HCT116 (cell line): Measurements from ENCODE around the gene KLF4. TPM values are rescaled to one million over a fixed set of nuclear protein-coding genes. Genes with fewer than 3 reads are reported as not detected.

Experiments used
- ATAC-seq: fragments of 200-7000 bp; cut with Tn5 transposase; 2 replicates; pipeline ENCODE4 v1.9.1; 2020; ENCODE audit warnings: mild to moderate bottlenecking, moderate library complexity
- BruUV-seq: library from RNA; stranded (reverse); fragments of 400-500 nt; replicated peaks from 2 replicates; lab custom pipeline; 2021; lab: Mats Ljungman, UMichigan
- CTCF ChIA-PET: fragments of 300-600 bp; sonication (Branson Sonifier 250); formaldehyde crosslinking; loops from one replicate; lab custom pipeline; 2021; ENCODE audit warnings: antibody characterized with exemption; lab: Charles Lee
- POLR2A ChIA-PET: fragments of 300-600, 350-600 bp; sonication (Branson Sonifier 250); formaldehyde crosslinking; loops from one replicate; lab custom pipeline; 2021; ENCODE audit warnings: antibody characterized with exemption; lab: Charles Lee
- RAD21 ChIA-PET, 2 experiments: fragments of 300-600 bp; sonication (Branson Sonifier 250); formaldehyde crosslinking; loops; one replicate each; lab custom pipeline; 2023; ENCODE audit warnings: low total read pairs in 2 of 2; ENCODE audit not compliant: uncharacterized antibody in 2 of 2, unreplicated experiment in 2 of 2, low non-redundant PET in 1 of 2; lab: Charles Lee
- DNase-seq: peaks from one replicate; pipeline ENCODE4 v3.0.0-alpha.2; 2010; ENCODE audit warnings: low read depth, low spot score
- H2AFZ ChIP-seq: fragments of 200-600 bp; shearing (Covaris generic), sonication (generic); 2 replicates; pipeline ENCODE4 v1.6.1; 2017; ENCODE audit warnings: low read depth, mixed run types, mixed read lengths, antibody characterized with exemption, low read length; ENCODE audit not compliant: poor library complexity, severe bottlenecking
- H3K27ac ChIP-seq: 2 replicates; pipeline ENCODE4 v1.5.1; 2012; ENCODE audit warnings: low read depth, low read length
- H3K27me3 ChIP-seq: fragments of 200-600 bp; sonication (generic); 2 replicates; pipeline ENCODE4 v1.6.1; 2016; ENCODE audit warnings: mixed run types, low read length, mixed read lengths; ENCODE audit not compliant: insufficient read depth
- H3K36me3 ChIP-seq, 2 experiments: fragments of 200-500 bp in 1 of 2; fragments of 200-600 bp in 1 of 2; sonication (Bioruptor generic) in 1 of 2; sonication (generic) in 1 of 2; 2 replicates each; pipeline versions ENCODE4 v1.5.1 to v1.6.1; 2014 to 2016; ENCODE audit warnings: low read length in 2 of 2, inconsistent platforms in 1 of 2, mixed read lengths in 1 of 2, mixed run types in 1 of 2; ENCODE audit not compliant: insufficient read depth in 2 of 2, control insufficient read depth in 1 of 2
- H3K4me1 ChIP-seq, 2 experiments: fragments of 200-600 bp in 1 of 2; sonication (generic) in 1 of 2; 2 replicates each; pipeline versions ENCODE4 v1.5.1 to v1.6.1; 2012 to 2017; ENCODE audit warnings: low read length in 2 of 2, inconsistent platforms in 1 of 2, mild to moderate bottlenecking in 1 of 2, mixed read lengths in 1 of 2, mixed run types in 1 of 2, moderate library complexity in 1 of 2; ENCODE audit not compliant: insufficient read depth in 2 of 2, control insufficient read depth in 1 of 2
- H3K4me2 ChIP-seq: fragments of 200-600 bp; sonication (generic); 2 replicates; pipeline ENCODE4 v1.6.1; 2017; ENCODE audit warnings: mixed run types, low read length, mixed read lengths
- H3K4me3 ChIP-seq, 2 experiments: fragments of 200-600 bp in 1 of 2; sonication (generic) in 1 of 2; replicated peaks in 1 of 2; 2 replicates each; pipeline ENCODE4 v1.5.1; 2011 to 2016; ENCODE audit warnings: low read length in 2 of 2, control low read depth in 1 of 2, low read depth in 1 of 2, mild to moderate bottlenecking in 1 of 2, mixed read lengths in 1 of 2, mixed run types in 1 of 2
- H3K79me2 ChIP-seq: fragments of 200-600 bp; sonication (generic); 2 replicates; pipeline ENCODE4 v1.6.1; 2017; ENCODE audit warnings: mild to moderate bottlenecking, mixed run types, low read length, moderate library complexity, mixed read lengths; ENCODE audit not compliant: insufficient read depth
- H3K9ac ChIP-seq: fragments of 200-600 bp; sonication (generic); 2 replicates; pipeline ENCODE4 v1.6.1; 2016; ENCODE audit warnings: low read length, mixed read lengths
- H3K9me2 ChIP-seq: fragments of 200-600 bp; sonication (generic), shearing (Covaris generic); 2 replicates; pipeline ENCODE4 v1.6.1; 2017; ENCODE audit warnings: mixed run types, mild to moderate bottlenecking, moderate library complexity; ENCODE audit not compliant: insufficient read depth
- H3K9me3 ChIP-seq, 2 experiments: fragments of 200-500 bp in 1 of 2; fragments of 200-600 bp in 1 of 2; sonication (Bioruptor generic) in 1 of 2; sonication (generic) in 1 of 2; 2 replicates each; pipeline ENCODE4 v1.6.1; 2014 to 2017; ENCODE audit warnings: low read length in 2 of 2, mixed read lengths in 2 of 2, inconsistent platforms in 1 of 2, low read depth in 1 of 2, mild to moderate bottlenecking in 1 of 2, mixed run types in 1 of 2, moderate library complexity in 1 of 2; ENCODE audit not compliant: control insufficient read depth in 1 of 2, insufficient read depth in 1 of 2
- H4K20me1 ChIP-seq: fragments of 200-600 bp; sonication (generic), shearing (Covaris generic); 2 replicates; pipeline ENCODE4 v1.6.1; 2017; ENCODE audit warnings: mixed run types, mild to moderate bottlenecking, moderate library complexity; ENCODE audit not compliant: insufficient read depth
- ATF3 ChIP-seq: IDR thresholded peaks from 2 replicates; pipeline ENCODE4 v1.6.1; 2012
- CEBPB ChIP-seq: IDR thresholded peaks from 2 replicates; pipeline ENCODE4 v1.6.1; 2012; ENCODE audit warnings: low read depth
- CTCF ChIP-seq, 3 experiments: fragments of 200-600 bp in 1 of 3; sonication (generic) in 1 of 3; IDR thresholded peaks in 2 of 3; conservative IDR thresholded peaks in 1 of 3; 2 replicates each; pipeline ENCODE4 v1.5.1; 2012 to 2017; ENCODE audit warnings: low read depth in 2 of 3, low read length in 2 of 3, antibody characterized with exemption in 1 of 3, borderline replicate concordance in 1 of 3, control low read depth in 1 of 3, mild to moderate bottlenecking in 1 of 3, mixed read lengths in 1 of 3, mixed run types in 1 of 3, moderate library complexity in 1 of 3; ENCODE audit not compliant: insufficient read depth in 1 of 3
- EGR1 ChIP-seq: IDR thresholded peaks from 2 replicates; pipeline ENCODE4 v1.6.1; 2012; ENCODE audit warnings: low read depth
- ELF1 ChIP-seq: IDR thresholded peaks from 2 replicates; pipeline ENCODE4 v1.6.1; 2012; ENCODE audit warnings: low read depth, borderline replicate concordance
- EZH2 ChIP-seq: fragments of 200-600 bp; sonication (generic); IDR thresholded peaks from 2 replicates; pipeline ENCODE4 v1.6.1; 2017; ENCODE audit warnings: antibody characterized with exemption, mixed run types
- EZH2phosphoT487 ChIP-seq: fragments of 200-600 bp; IDR thresholded peaks from 2 replicates; pipeline ENCODE4 v1.6.1; 2018; ENCODE audit warnings: antibody characterized with exemption, borderline replicate concordance
- FOSL1 ChIP-seq: IDR thresholded peaks from 2 replicates; pipeline ENCODE4 v1.6.1; 2012; ENCODE audit warnings: low read depth
- JUND ChIP-seq: IDR thresholded peaks from 2 replicates; pipeline ENCODE4 v1.6.1; 2012
- POLR2AphosphoS5 ChIP-seq: IDR thresholded peaks from 2 replicates; pipeline ENCODE4 v1.6.1; 2011; ENCODE audit warnings: mild to moderate bottlenecking, low read depth, low read length, moderate library complexity
- RAD21 ChIP-seq: IDR thresholded peaks from 2 replicates; pipeline ENCODE4 v1.6.1; 2012; ENCODE audit warnings: low read depth, mild to moderate bottlenecking
- REST ChIP-seq: IDR thresholded peaks from 2 replicates; pipeline ENCODE4 v1.6.1; 2012; ENCODE audit warnings: low read depth
- SIN3A ChIP-seq: IDR thresholded peaks from 2 replicates; pipeline ENCODE4 v1.6.1; 2012; ENCODE audit warnings: low read depth
- SP1 ChIP-seq: IDR thresholded peaks from 2 replicates; pipeline ENCODE4 v1.6.1; 2012; ENCODE audit warnings: low read depth
- YY1 ChIP-seq: IDR thresholded peaks from 2 replicates; pipeline ENCODE4 v1.6.1; 2011; ENCODE audit warnings: low read length, low read depth, moderate library complexity, mild to moderate bottlenecking; ENCODE audit not compliant: insufficient replicate concordance; ENCODE audit errors: extremely low read depth
- ZFX ChIP-seq: fragments of 450-650 bp; IDR thresholded peaks from 2 replicates; pipeline ENCODE4 v1.6.1; 2017
- intact Hi-C: fragments of 100-400 bp; cut with micrococcal nuclease; formaldehyde crosslinking; loops from 2 replicates; pipeline ENCODE4 v1.10.0; 2022
- total RNA-seq: library from RNA; stranded (reverse); gene quantifications from one replicate; pipeline ENCODE4 v1.2.1, GENCODE V29; 2021; ENCODE audit not compliant: unreplicated experiment

KLF4 gene
- total RNA-seq, 1 experiment from 2014 or later, result 92.8 TPM

GRCh38 chr9:107496976-107497375 lies 7.4 kb upstream of the KLF4 start:
- Histone ChIP-seq H3K4me1 (peaks cover 0 to 7% of the 10 kb centered on the region in 2 experiments; a peak in 1 of 4 replicates), H3K79me2 (no peaks in the 10 kb centered on the region), H3K27me3 (no peaks in the 10 kb centered on the region), H3K4me2 (no peak overlapping the region), H3K9me3 (no peaks in the 10 kb centered on the region), H3K4me3 (no peak overlapping the region)
- BruUV-seq, result no TSS peak
- ATAC-seq, result no peak
- no peak for DNase-seq
- CTCF ChIA-PET, result no interaction called here
- TF ChIP-seq FOSL1 (no peak), REST (no peak), SP1 (no peak), CTCF (IDR thresholded peaks at IDR 0.05 in 2 of 3, conservative IDR thresholded peaks at IDR 0.05 in 1 of 3; ENCODE audit: borderline replicate concordance in 1 of 3, insufficient read depth in 1 of 3, low read depth in 2 of 3, low read length in 2 of 3) (no peak), RAD21 (no peak), ELF1 (no peak), EZH2 (no peak), EGR1 (no peak), POLR2AphosphoS5 (no peak), CEBPB (no peak), YY1 (no peak), ZFX (no peak), SIN3A (no peak), JUND (no peak), ATF3 (no peak), EZH2phosphoT487 (no peak)
- TF ChIP-seq, all 23 proteins: peak for 0
- intact Hi-C loops, result no loop called here
- Histone ChIP-seq H3K36me3 (no peaks in the 10 kb centered on the region), H3K9me2 (no peaks in the 10 kb centered on the region), H2AFZ (no peak overlapping the region), H3K9ac (no peak overlapping the region), H4K20me1 (no peaks in the 10 kb centered on the region), H3K27ac (no peak overlapping the region)
- RAD21 ChIA-PET, result no interaction called here
- POLR2A ChIA-PET, result no interaction called here
